HEK293 (cell line): ENCODE measurements around the gene NUF2.

Source experiments
- CTCF ChIP-seq: fragments of 450-650 bp; formaldehyde crosslinking; IDR thresholded peaks from 2 replicates; pipeline ENCODE4 v1.5.1; 2016; ENCODE audit warnings: missing biosample characterization, missing genetic modification characterization
- MYNN ChIP-seq: fragments of 450-650 bp; formaldehyde crosslinking; IDR thresholded peaks from 2 replicates; pipeline ENCODE4 v1.5.1; 2016; ENCODE audit warnings: missing biosample characterization, missing genetic modification characterization, borderline replicate concordance
- ZFP41 ChIP-seq: fragments of 450-650 bp; formaldehyde crosslinking; IDR thresholded peaks from 2 replicates; pipeline ENCODE4 v1.5.1; 2016; ENCODE audit warnings: missing biosample characterization, missing genetic modification characterization, borderline replicate concordance
- ZNF514 ChIP-seq: fragments of 450-650 bp; formaldehyde crosslinking; IDR thresholded peaks from 2 replicates; pipeline ENCODE4 v1.5.1; 2016; ENCODE audit warnings: missing biosample characterization, missing genetic modification characterization

DNA sequence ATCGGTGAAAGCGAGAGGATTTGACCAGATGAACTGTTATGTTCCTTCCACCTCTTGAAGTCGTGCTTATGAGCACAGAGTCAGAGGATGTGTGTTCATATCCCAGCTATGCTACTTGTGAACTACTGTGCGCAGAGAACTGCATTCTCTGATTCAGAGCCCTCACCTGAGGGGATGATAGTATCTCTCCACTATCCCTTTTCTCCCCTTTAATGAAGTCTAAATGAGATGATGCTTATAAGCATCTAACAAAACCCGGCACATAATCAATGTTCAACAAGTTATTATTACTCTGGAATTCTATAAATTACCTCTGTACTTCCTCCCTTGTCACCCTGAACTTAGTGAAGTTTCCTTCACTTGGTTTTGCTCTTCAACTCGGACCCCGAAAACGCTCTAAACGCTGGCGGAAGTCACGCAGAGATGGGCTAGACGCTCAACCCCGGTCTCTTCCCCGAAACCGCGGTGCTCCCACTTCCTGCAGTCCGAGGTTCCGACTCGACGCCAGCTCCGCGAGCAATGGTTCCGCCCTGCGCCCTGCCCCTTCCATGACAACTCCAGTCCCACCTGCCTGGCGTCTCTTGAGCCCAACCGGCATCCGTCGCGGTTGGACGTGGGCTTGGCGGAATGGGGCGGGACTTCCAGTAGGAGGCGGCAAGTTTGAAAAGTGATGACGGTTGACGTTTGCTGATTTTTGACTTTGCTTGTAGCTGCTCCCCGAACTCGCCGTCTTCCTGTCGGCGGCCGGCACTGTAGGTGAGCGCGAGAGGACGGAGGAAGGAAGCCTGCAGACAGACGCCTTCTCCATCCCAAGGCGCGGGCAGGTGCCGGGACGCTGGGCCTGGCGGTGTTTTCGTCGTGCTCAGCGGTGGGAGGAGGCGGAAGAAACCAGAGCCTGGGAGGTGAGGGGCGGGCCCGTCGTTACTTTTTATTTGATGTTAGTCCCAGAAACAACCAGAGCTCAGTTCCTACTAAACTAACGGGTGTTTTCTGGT, at the start of gene NUF2:
- no peak; the same call in none of the 2 replicates for TF ChIP-seq CTCF (tag by site-specific recombination)
- peak; percentile 77; the same call in 1 of the 2 replicates for TF ChIP-seq MYNN (tag by site-specific recombination)
- peak; percentile 95; the same call in 1 of the 2 replicates for TF ChIP-seq ZFP41 (tag by site-specific recombination)
- TF ChIP-seq ZNF514 = peak; percentile 79; the same call in 1 of the 2 replicates
